BLaER1 (cell line): ENCODE results near the gene NKIRAS2.

ENCODE experiments used
- H3K27ac ChIP-seq: shearing (Covaris generic); formaldehyde crosslinking; 2 replicates; pipeline ENCODE4 v1.8.1; 2022
- H3K27me3 ChIP-seq: shearing (Covaris generic); formaldehyde crosslinking; 2 replicates; pipeline ENCODE4 v1.8.1; 2022
- H3K36me3 ChIP-seq: shearing (Covaris generic); formaldehyde crosslinking; 2 replicates; pipeline ENCODE4 v1.8.1; 2022
- H3K4me1 ChIP-seq: shearing (Covaris generic); formaldehyde crosslinking; 2 replicates; pipeline ENCODE4 v1.8.1; 2022
- H3K4me2 ChIP-seq: shearing (Covaris generic); formaldehyde crosslinking; 2 replicates; pipeline ENCODE4 v1.8.1; 2022
- H3K4me3 ChIP-seq: shearing (Covaris generic); formaldehyde crosslinking; 2 replicates; pipeline ENCODE4 v1.8.1; 2022
- H3K9ac ChIP-seq: shearing (Covaris generic); formaldehyde crosslinking; 2 replicates; pipeline ENCODE4 v1.8.1; 2022
- H3K9me3 ChIP-seq: shearing (Covaris generic); formaldehyde crosslinking; 2 replicates; pipeline ENCODE4 v1.8.1; 2022
- H4K20me1 ChIP-seq: shearing (Covaris generic); formaldehyde crosslinking; 2 replicates; pipeline ENCODE4 v1.8.1; 2022
- Cebpa-rat ChIP-seq: shearing (Covaris generic); IDR thresholded peaks from 2 replicates; pipeline ENCODE4 v1.8.1; 2022

The NKIRAS2 gene

GRCh38 chr17:42061646-42062487, 42.0 kb downstream of the NKIRAS2 start:
- no peaks in the 10 kb centered on the region for H3K27me3 ChIP-seq
- no peak overlapping the region for H3K4me3 ChIP-seq
- TF ChIP-seq Cebpa-rat = no peak
- H3K4me1 ChIP-seq = peaks cover 53% of the 10 kb centered on the region
- 0 out of 2 replicates have a peak overlapping the region, but pooled peaks have one; percentile 19 for H3K9ac ChIP-seq
- H3K27ac ChIP-seq = peak overlapping the region; percentile 37; the same call in 1 of the 2 replicates
- no peaks in the 10 kb centered on the region for H3K36me3 ChIP-seq
- no peaks in the 10 kb centered on the region for H4K20me1 ChIP-seq
- H3K4me2 ChIP-seq = peak overlapping the region; percentile 65
- no peaks in the 10 kb centered on the region for H3K9me3 ChIP-seq

GRCh38 chr17:42062681-42063080, 42.8 kb downstream of the NKIRAS2 start:
- Histone ChIP-seq H3K36me3 (no peaks in the 10 kb centered on the region), H3K27ac (no peak overlapping the region), H4K20me1 (no peaks in the 10 kb centered on the region), H3K4me1 (peaks cover 53% of the 10 kb centered on the region), H3K4me2 (peak overlapping the region; percentile 65; the same call in 1 of the 2 replicates), H3K4me3 (no peak overlapping the region), H3K9me3 (no peaks in the 10 kb centered on the region), H3K9ac (no peak overlapping the region), H3K27me3 (no peaks in the 10 kb centered on the region)
- TF ChIP-seq Cebpa-rat = no peak

- Histone ChIP-seq H3K36me3 (no peaks in the 10 kb centered on the region), H3K9ac (peak overlapping the region; percentile 23; the same call in 1 of the 2 replicates), H3K9me3 (no peaks in the 10 kb centered on the region), H3K4me2 (peak overlapping the region; percentile 65), H3K4me3 (no peak overlapping the region), H3K27ac (no peak overlapping the region), H3K27me3 (peaks cover 1% of the 10 kb centered on the region; the same call in 1 of the 2 replicates), H3K4me1 (peaks cover 47% of the 10 kb centered on the region), H4K20me1 (no peaks in the 10 kb centered on the region)
- TF ChIP-seq Cebpa-rat = no peak
Observed at GRCh38 chr17:42065201-42065600, 45.3 kb downstream of the NKIRAS2 start.

DNA sequence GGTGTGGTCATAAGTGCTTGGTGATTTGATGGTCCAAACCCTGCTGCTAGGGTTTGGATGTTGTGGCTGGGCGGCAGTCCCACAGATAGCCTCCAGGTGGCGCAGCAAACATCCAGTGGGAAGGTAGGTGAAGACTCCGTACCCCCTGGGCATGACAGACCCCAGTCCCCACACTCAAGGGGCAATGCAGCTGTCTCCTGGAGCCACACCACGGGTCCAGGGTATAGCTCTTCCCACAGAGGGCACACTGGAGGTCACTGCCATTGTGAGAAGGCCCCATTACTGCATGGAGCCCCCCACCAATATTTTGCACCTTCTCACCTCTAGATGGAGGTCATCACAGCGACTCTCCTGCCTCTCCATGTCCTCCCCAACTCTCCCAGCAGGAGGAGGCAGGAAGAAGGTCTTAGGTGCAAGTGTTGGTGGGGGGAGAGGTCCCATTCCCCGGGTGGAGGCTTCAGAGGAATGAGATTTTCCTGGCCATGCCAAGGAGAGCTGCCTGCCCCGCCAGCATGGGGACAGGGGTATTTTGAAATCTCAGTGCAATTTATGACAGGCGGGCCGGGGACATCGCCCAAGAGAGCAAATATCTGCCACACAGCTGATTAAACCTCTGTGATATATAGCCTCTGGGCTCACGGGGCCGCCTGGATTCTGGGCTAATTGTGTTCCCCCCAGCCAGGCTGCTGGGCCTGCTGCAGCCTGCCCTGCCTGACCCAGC, 47.6 kb downstream of the NKIRAS2 start:
- TF ChIP-seq Cebpa-rat = no peak

DNA sequence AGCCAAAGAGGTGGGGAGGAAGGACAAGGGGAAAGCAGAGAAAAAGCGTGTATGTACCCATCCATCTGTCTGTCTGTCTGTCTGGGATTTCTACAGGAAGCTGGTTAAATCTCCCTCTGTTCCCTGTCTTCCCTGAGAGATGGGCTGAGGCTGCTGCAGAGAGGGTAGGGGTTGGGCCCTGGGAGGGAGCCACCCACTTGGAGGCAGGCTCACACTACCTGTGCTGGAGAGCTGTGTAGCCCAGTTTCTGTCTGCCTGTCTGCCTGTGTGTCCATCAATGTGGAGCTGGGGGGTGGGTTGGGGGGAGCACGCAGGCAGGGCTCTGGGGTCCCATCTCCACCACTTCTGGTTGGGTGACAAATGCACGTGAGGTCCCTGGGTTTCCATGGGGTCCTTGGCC, 49.1 kb downstream of the NKIRAS2 start:
- Histone ChIP-seq H3K27ac (no peak overlapping the region), H3K4me2 (no peak overlapping the region), H3K36me3 (no peaks in the 10 kb centered on the region), H3K9ac (no peak overlapping the region), H3K27me3 (peaks cover 39% of the 10 kb centered on the region), H3K9me3 (no peaks in the 10 kb centered on the region), H3K4me1 (peaks cover 37% of the 10 kb centered on the region), H4K20me1 (0 out of 2 replicates have a peak, but pooled peaks cover 12% of the 10 kb centered on the region), H3K4me3 (no peak overlapping the region)
- no peak for TF ChIP-seq Cebpa-rat

More for the DNA sequence above, 47.6 kb downstream of the NKIRAS2 start:
- no peak overlapping the region for H3K9ac ChIP-seq
- 0 out of 2 replicates have a peak, but pooled peaks cover 12% of the 10 kb centered on the region for H4K20me1 ChIP-seq
- no peak overlapping the region for H3K4me2 ChIP-seq
- H3K4me3 ChIP-seq = no peak overlapping the region
- no peaks in the 10 kb centered on the region for H3K9me3 ChIP-seq
- H3K27ac ChIP-seq = no peak overlapping the region
- no peaks in the 10 kb centered on the region for H3K36me3 ChIP-seq
- H3K27me3 ChIP-seq = peaks cover 24% of the 10 kb centered on the region
- H3K4me1 ChIP-seq = peaks cover 47% of the 10 kb centered on the region

GRCh38 chr17:42071810-42072209, 51.9 kb downstream of the NKIRAS2 start:
- Histone ChIP-seq H3K4me3 (no peak overlapping the region), H3K36me3 (no peaks in the 10 kb centered on the region), H3K9me3 (no peaks in the 10 kb centered on the region), H3K4me2 (peak overlapping the region; percentile 68), H3K9ac (no peak overlapping the region), H3K4me1 (peaks cover 22% of the 10 kb centered on the region), H3K27ac (no peak overlapping the region), H3K27me3 (peaks cover 40% of the 10 kb centered on the region), H4K20me1 (0 out of 2 replicates have a peak, but pooled peaks cover 12% of the 10 kb centered on the region)
- no peak for TF ChIP-seq Cebpa-rat

DNA sequence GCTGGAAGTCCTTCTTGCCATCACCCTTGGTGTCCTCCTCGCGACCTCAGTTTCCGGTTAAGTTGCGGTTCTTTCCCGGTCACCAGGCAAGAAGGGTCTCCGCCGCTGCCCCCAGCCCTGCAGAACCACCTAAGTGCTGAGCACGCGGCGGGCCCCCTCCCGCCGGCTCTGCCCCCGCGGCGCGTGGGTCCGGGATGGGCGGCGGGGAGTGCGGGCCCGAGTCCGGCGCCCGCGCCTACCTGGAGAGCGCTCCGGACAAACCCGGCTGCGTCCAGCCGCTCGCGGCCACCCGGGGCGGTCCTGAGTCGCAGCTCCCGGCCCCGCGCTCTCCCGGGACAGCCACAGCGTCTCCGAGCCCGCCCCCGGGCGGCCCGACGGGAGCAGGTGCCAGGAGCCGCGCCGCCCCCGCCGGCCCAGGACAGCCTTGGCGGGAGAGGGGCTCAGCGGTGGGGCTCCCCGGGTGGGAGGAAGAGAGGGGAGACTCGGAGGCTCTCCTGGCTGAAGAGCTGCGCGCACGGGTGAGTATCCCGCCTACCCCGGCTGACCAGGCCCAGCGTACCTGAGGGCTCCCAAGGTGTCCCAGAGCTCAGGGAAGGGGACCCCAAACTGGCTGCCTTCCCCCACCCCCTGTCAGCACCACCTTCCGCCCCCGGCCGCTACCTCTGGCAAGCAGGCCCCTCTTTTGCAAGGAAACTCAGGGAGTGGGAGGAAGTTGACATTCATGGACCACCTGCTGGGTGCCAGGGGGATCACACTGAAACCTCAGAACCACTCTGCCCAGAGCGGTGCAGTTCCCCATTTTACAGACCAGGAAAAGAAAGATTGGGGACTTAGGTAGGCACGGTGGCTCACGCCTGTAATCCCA, 52.7 kb downstream of the NKIRAS2 start:
- peak overlapping the region; percentile 68 for H3K4me2 ChIP-seq
- H3K4me3 ChIP-seq = peak overlapping the region; percentile 48
- TF ChIP-seq Cebpa-rat = no peak

More for the DNA sequence above, 52.7 kb downstream of the NKIRAS2 start:
- H3K27ac ChIP-seq = no peak overlapping the region
- no peak overlapping the region for H3K9ac ChIP-seq
- no peaks in the 10 kb centered on the region for H3K36me3 ChIP-seq
- H3K4me1 ChIP-seq = peaks cover 22% of the 10 kb centered on the region
- H3K27me3 ChIP-seq = peaks cover 40% of the 10 kb centered on the region
- 0 out of 2 replicates have a peak, but pooled peaks cover 12% of the 10 kb centered on the region for H4K20me1 ChIP-seq
- no peaks in the 10 kb centered on the region for H3K9me3 ChIP-seq
